K562 (cell line): ENCODE measurements around the gene DTX3. TPM values are rescaled to one million over a fixed set of nuclear protein-coding genes. Genes with fewer than 3 reads are reported as not detected.

Experiments used
- CBFA2T3 ChIP-seq: fragments of 450-650 bp; IDR thresholded peaks from 2 replicates; pipeline ENCODE4 v1.6.1; 2017
- CC2D1A ChIP-seq: fragments of 450-650 bp; IDR thresholded peaks from 2 replicates; pipeline ENCODE4 v1.6.1; 2017; ENCODE audit warnings: mild to moderate bottlenecking
- ESRRA ChIP-seq: fragments of 450-650 bp; IDR thresholded peaks from 2 replicates; pipeline ENCODE4 v1.6.1; 2014; ENCODE audit warnings: low read depth, mild to moderate bottlenecking, moderate library complexity, borderline replicate concordance
- KDM1A ChIP-seq, 2 experiments: fragments of 450-650 bp; IDR thresholded peaks; 2 replicates each; pipeline ENCODE4 v1.6.1; 2016; ENCODE audit warnings: mild to moderate bottlenecking in 2 of 2
- KLF16 ChIP-seq: IDR thresholded peaks from 2 replicates; pipeline ENCODE4 v1.6.1; 2016; ENCODE audit warnings: antibody characterized with exemption
- SMC3 ChIP-seq: conservative IDR thresholded peaks from 2 replicates; pipeline ENCODE4 v1.6.1; 2011; ENCODE audit warnings: low read depth, low read length, improper control_type of control experiment; ENCODE audit not compliant: insufficient read depth
- STAG1 ChIP-seq: sonication (generic); formaldehyde crosslinking; IDR thresholded peaks from 2 replicates; pipeline ENCODE4 v1.5.0; 2020; ENCODE audit warnings: missing genetic modification reagents, borderline replicate concordance
- XRCC5 ChIP-seq: fragments of 200-400 bp; formaldehyde crosslinking; IDR thresholded peaks from 2 replicates; pipeline ENCODE4 v1.6.1; 2017; ENCODE audit warnings: low read depth, mild to moderate bottlenecking, low read length
- ZBTB7A ChIP-seq: IDR thresholded peaks from 2 replicates; pipeline ENCODE4 v1.6.1; 2011; ENCODE audit warnings: low read depth, mild to moderate bottlenecking, low read length, moderate library complexity, borderline replicate concordance; ENCODE audit not compliant: control insufficient read depth
- ZEB2 ChIP-seq: fragments of 450-650 bp; IDR thresholded peaks from 2 replicates; pipeline ENCODE4 v1.6.1; 2016
- ZNF354B ChIP-seq: fragments of 250-450 bp; sonication (Bioruptor Pico); IDR thresholded peaks from 2 replicates; pipeline ENCODE4 v1.4.0; 2020
- ZNF384 ChIP-seq: IDR thresholded peaks from 2 replicates; pipeline ENCODE4 v1.6.1; 2012; ENCODE audit warnings: low read depth, low read length, improper control_type of control experiment
- polyA plus RNA-seq, 8 experiments: library from polyadenylated mRNA; depleted of rRNA in 4 of 8; stranded (reverse) in 5 of 8; unstranded in 3 of 8; fragments of >200 nt; fragmentation: Nextera tagmentation in 2 of 8; fragmentation: Illumina TruSeq in 1 of 8; extraction: Ambion mirVana in 2 of 8; extraction: Trizol in 1 of 8; gene quantifications; 2 replicates each; pipeline versions ENCODE4 v1.2.1 to v1.2.3, GENCODE V29; 2011 to 2014; ENCODE audit warnings: inconsistent platforms in 1 of 8, missing spikeins in 1 of 8
- total RNA-seq, 7 experiments: library from RNA; depleted of rRNA in 6 of 7; stranded (reverse); fragments of >200 nt in 6 of 7; fragmentation: Illumina TruSeq in 2 of 7; extraction: Trizol in 2 of 7; gene quantifications; 2 replicates each; pipeline versions ENCODE4 v1.2.1 to v1.2.3, GENCODE V29; 2011 to 2021; ENCODE audit warnings: low replicate concordance in 1 of 7
- TF ChIP-seq, protein P1 (sequence below): sonication (generic); formaldehyde crosslinking; IDR thresholded peaks from 2 replicates; pipeline ENCODE4 v1.8.1; 2023; ENCODE audit warnings: missing genetic modification reagents, mild to moderate bottlenecking, borderline replicate concordance
- TF ChIP-seq, protein P2 (sequence below): IDR thresholded peaks from 2 replicates; pipeline ENCODE4 v1.6.1; 2011; ENCODE audit warnings: borderline replicate concordance, low read depth, mild to moderate bottlenecking, moderate library complexity, low read length; ENCODE audit not compliant: insufficient read depth, poor library complexity, severe bottlenecking

Gene DTX3
- total and polyA plus RNA-seq, 9 of the 15 experiments (the other 6 are each of a cell fraction or from before 2014, with no cell fraction given): 0.03 to 0.09 (median 0.06) TPM; not detected in 6

DNA sequence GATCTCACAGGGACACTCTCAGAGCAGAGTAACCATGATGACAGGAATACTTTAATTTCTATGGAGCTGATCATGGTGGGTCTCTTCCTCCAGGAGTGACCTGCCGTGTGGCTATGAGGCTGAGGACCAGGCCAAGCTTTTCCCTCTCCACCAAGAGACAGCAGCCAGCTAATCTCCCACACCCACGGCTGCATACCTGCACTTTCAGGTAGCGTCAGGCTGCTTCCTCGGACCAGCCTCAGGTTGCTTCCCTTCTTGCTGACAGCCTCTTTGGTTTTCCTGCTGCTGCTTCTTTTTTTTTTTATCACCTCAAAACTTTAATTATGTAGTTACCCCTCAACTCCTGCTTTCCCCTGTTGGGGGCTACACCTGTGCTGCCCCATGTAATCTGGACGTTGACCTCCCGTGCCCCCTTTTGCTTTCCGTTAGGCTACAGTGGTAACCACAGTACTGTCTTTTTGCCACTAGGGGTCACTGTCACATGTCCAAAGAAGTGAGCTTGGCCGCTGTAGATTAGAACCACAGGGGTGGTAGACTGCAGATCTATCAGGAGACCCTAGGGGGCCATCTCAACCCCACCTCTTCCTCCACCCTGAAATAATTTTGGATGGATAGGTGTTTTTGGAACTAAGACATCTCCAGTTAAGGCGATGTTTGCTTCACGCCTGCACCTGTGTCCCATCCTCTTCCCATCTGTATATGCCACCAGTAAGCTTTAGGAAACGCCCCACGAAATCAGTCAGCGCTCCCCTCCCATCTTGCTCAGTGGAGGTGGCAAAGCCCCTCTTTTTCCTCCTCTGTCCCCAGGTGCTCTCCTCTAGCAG, 21.4 kb upstream of the DTX3 start (continued):
- peak; percentile 44; the same call in 1 of the 2 replicates for TF ChIP-seq STAG1 (CRISPR knock-in tag)
- TF ChIP-seq, protein P1, sequence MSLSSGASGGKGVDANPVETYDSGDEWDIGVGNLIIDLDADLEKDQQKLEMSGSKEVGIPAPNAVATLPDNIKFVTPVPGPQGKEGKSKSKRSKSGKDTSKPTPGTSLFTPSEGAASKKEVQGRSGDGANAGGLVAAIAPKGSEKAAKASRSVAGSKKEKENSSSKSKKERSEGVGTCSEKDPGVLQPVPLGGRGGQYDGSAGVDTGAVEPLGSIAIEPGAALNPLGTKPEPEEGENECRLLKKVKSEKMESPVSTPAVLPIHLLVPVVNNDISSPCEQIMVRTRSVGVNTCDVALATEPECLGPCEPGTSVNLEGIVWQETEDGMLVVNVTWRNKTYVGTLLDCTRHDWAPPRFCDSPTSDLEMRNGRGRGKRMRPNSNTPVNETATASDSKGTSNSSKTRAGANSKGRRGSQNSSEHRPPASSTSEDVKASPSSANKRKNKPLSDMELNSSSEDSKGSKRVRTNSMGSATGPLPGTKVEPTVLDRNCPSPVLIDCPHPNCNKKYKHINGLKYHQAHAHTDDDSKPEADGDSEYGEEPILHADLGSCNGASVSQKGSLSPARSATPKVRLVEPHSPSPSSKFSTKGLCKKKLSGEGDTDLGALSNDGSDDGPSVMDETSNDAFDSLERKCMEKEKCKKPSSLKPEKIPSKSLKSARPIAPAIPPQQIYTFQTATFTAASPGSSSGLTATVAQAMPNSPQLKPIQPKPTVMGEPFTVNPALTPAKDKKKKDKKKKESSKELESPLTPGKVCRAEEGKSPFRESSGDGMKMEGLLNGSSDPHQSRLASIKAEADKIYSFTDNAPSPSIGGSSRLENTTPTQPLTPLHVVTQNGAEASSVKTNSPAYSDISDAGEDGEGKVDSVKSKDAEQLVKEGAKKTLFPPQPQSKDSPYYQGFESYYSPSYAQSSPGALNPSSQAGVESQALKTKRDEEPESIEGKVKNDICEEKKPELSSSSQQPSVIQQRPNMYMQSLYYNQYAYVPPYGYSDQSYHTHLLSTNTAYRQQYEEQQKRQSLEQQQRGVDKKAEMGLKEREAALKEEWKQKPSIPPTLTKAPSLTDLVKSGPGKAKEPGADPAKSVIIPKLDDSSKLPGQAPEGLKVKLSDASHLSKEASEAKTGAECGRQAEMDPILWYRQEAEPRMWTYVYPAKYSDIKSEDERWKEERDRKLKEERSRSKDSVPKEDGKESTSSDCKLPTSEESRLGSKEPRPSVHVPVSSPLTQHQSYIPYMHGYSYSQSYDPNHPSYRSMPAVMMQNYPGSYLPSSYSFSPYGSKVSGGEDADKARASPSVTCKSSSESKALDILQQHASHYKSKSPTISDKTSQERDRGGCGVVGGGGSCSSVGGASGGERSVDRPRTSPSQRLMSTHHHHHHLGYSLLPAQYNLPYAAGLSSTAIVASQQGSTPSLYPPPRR (CRISPR knock-in tag): no peak
- TF ChIP-seq ZNF384: 0 out of 2 replicates have a peak, but pooled peaks have one; percentile 7
- TF ChIP-seq, protein P2, sequence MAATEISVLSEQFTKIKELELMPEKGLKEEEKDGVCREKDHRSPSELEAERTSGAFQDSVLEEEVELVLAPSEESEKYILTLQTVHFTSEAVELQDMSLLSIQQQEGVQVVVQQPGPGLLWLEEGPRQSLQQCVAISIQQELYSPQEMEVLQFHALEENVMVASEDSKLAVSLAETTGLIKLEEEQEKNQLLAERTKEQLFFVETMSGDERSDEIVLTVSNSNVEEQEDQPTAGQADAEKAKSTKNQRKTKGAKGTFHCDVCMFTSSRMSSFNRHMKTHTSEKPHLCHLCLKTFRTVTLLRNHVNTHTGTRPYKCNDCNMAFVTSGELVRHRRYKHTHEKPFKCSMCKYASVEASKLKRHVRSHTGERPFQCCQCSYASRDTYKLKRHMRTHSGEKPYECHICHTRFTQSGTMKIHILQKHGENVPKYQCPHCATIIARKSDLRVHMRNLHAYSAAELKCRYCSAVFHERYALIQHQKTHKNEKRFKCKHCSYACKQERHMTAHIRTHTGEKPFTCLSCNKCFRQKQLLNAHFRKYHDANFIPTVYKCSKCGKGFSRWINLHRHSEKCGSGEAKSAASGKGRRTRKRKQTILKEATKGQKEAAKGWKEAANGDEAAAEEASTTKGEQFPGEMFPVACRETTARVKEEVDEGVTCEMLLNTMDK: peak; percentile 57
- TF ChIP-seq CC2D1A: peak; percentile 87
- peak; percentile 43 to 50; a peak in 2 of 4 replicates for TF ChIP-seq KDM1A (IDR thresholded peaks at IDR 0.05)
- TF ChIP-seq SMC3: peak; percentile 92
- 0 out of 2 replicates have a peak, but pooled peaks have one; percentile 60 for TF ChIP-seq XRCC5
- peak; percentile 78 for TF ChIP-seq ZBTB7A
- no peak for TF ChIP-seq ZNF354B (CRISPR knock-in tag)
- TF ChIP-seq ESRRA: peak; percentile 77; the same call in 1 of the 2 replicates
- peak; percentile 56 for TF ChIP-seq ZEB2
- 0 out of 2 replicates have a peak, but pooled peaks have one; percentile 3 for TF ChIP-seq CBFA2T3
- peak; percentile 68 for TF ChIP-seq KLF16
- TF ChIP-seq, all 486 proteins: peak for 53
